ENCODE results near the gene M1AP.

DNA sequence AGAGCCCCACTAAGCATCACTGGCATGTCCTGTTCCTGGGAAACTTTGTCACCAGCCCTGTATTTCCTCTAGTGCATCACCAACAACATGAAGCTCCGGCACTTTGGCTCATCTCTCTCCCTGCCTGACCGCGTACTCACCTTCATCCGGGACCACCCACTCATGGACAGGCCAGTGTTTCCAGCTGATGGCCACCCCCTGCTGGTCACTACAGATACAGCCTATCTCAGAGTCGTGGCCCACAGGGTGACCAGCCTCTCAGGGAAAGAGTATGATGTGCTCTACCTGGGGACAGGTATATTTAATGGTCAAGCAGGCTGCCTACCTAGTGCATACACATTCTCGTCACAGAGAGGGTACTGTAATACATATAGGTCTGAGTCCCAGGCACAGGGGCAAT is 27.0 kb upstream of the M1AP start:
- TF ChIP-seq, protein P1, sequence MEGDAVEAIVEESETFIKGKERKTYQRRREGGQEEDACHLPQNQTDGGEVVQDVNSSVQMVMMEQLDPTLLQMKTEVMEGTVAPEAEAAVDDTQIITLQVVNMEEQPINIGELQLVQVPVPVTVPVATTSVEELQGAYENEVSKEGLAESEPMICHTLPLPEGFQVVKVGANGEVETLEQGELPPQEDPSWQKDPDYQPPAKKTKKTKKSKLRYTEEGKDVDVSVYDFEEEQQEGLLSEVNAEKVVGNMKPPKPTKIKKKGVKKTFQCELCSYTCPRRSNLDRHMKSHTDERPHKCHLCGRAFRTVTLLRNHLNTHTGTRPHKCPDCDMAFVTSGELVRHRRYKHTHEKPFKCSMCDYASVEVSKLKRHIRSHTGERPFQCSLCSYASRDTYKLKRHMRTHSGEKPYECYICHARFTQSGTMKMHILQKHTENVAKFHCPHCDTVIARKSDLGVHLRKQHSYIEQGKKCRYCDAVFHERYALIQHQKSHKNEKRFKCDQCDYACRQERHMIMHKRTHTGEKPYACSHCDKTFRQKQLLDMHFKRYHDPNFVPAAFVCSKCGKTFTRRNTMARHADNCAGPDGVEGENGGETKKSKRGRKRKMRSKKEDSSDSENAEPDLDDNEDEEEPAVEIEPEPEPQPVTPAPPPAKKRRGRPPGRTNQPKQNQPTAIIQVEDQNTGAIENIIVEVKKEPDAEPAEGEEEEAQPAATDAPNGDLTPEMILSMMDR (IDR thresholded peaks at IDR 0.05): peak; percentile 12; the same call in 1 of the 2 replicates
- no peak for TF ChIP-seq ZFX (IDR thresholded peaks at IDR 0.05; ENCODE audit: borderline replicate concordance)
